ENCODE data around the gene PTGDS.

- TF ChIP-seq CTCF (IDR thresholded peaks at IDR 0.05 in 8 of 11, conservative IDR thresholded peaks at IDR 0.05 in 3 of 11) (no peak), POLR2A (IDR thresholded peaks at IDR 0.05) (no peak), POLR2AphosphoS5 (IDR thresholded peaks at IDR 0.05) (peak in 2 of 3 donors; percentile 33 to 37)
These were observed 8.2 kb upstream of the PTGDS start for GRCh38 chr9:136969150-136969549.
